ENCODE data around the gene METRNL.

The METRNL gene

DNA sequence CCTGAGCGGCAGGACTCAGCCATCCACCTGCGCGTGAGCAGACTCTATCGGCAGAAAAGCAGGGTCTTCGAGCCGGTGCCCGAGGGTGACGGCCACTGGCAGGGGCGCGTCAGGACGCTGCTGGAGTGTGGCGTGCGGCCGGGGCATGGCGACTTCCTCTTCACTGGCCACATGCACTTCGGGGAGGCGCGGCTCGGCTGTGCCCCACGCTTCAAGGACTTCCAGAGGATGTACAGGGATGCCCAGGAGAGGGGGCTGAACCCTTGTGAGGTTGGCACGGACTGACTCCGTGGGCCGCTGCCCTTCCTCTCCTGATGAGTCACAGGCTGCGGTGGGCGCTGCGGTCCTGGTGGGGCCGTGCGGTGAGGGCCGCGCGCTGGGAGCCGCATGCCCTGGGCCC, 14.9 kb downstream of the METRNL start:
- Histone ChIP-seq H3K4me3 (no peak overlapping the region), H3K36me3 (peaks cover 7 to 75% (median 35%) of the 10 kb centered on the region in 11 experiments; a peak in 17 of 22 replicates), H3K9me3 (replicated peaks in 1 of 11) (no peaks in the 10 kb centered on the region), H3K27me3 (peaks cover 23 to 51% (median 28%) of the 10 kb centered on the region in 11 experiments), H4K20me1 (peaks cover 59 to 95% (median 83%) of the 10 kb centered on the region in 11 experiments; a peak in 21 of 22 replicates), H3K9ac (no peak overlapping the region), H3K4me1 (peaks cover 13 to 67% (median 35%) of the 10 kb centered on the region in 10 experiments), H3K27ac (no peak overlapping the region), H3K4me2 (peak overlapping the region in 3 of 11 experiments; percentile 29 to 34 (median 33); a peak in 2 of 22 replicates)
- TF ChIP-seq Cebpa-rat (IDR thresholded peaks at IDR 0.05) = no peak

DNA sequence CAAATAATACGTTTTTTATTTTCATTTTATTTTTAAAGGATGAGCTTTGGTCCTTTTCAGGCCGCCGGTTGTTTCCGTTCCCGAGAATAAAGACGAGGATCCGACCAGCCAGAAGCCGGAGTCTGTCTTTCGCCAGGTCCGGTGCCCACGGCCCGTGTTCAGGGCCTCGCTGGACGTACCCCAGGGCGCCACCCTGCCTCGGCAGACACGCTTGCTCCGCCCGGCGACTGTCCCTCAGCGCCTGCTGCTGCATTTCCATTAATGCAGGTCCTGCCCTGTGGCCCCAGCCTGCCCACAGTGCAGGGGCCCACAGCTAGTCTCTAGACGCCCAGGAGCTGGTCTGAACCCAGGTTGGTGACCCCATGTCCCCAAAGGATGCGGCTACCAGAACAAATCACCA, 15.6 kb downstream of the METRNL start:
- Histone ChIP-seq H3K36me3 (peaks cover 7 to 69% (median 35%) of the 10 kb centered on the region in 11 experiments; a peak in 17 of 22 replicates), H3K9ac (no peak overlapping the region), H3K9me3 (replicated peaks in 1 of 11) (no peaks in the 10 kb centered on the region), H3K4me1 (peaks cover 21 to 68% (median 40%) of the 10 kb centered on the region in 10 experiments), H4K20me1 (peaks cover 65 to 95% (median 85%) of the 10 kb centered on the region in 11 experiments; a peak in 21 of 22 replicates), H3K4me2 (no peak overlapping the region; a peak in 1 of 22 replicates), H3K27ac (no peak overlapping the region), H3K27me3 (peaks cover 30 to 59% (median 35%) of the 10 kb centered on the region in 11 experiments), H3K4me3 (no peak overlapping the region)
- TF ChIP-seq Cebpa-rat (IDR thresholded peaks at IDR 0.05) = no peak

DNA sequence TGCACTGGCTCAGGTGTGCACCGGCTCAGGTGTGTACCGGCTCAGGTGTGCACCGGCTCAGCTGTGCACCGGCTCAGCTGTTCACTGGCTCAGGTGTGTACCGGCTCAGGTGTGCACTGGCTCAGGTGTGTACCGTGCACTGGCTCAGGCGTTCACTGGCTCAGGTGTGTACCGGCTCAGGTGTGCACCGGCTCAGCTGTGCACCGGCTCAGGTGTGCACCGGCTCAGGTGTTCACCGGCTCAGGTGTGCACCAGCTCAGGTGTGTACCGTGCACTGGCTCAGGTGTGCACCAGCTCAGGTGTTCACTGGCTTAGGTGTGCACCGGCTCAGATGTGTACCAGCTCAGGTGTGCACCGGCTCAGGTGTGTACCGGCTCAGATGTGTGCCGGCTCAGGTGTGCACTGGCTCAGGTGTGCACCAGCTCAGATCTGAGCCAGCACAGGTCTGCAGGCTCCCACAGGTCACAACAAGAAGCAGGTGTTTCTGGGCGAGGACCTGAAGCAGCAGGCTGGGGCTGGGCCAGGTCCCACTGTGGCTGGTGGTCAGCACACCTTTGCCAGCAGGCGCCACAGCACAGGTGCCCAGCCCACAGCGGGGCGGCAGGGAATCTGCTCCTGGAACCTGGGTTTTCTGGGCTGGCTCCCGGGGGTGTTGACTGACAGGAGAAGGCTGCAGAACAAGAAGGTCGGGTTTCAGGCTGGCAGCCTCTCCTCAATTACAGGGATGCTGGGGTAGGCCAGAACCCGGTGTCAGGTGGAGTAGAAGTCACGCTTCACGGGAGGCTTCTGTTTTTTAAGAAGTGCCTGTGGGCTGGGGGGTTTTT, 17.2 kb downstream of the METRNL start:
- H3K4me2 ChIP-seq = peak overlapping the region in 4 of 11 experiments; percentile 1 to 84 (median 42); a peak in 4 of 22 replicates
- peaks cover 7 to 56% (median 32%) of the 10 kb centered on the region in 11 experiments; a peak in 17 of 22 replicates for H3K36me3 ChIP-seq
- H3K4me3 ChIP-seq = no peak overlapping the region
- H3K27ac ChIP-seq = no peak overlapping the region
- peaks cover 31 to 69% (median 50%) of the 10 kb centered on the region in 11 experiments for H3K27me3 ChIP-seq
- no peak for TF ChIP-seq Cebpa-rat (IDR thresholded peaks at IDR 0.05)
- H3K4me1 ChIP-seq = peaks cover 34 to 70% (median 44%) of the 10 kb centered on the region in 10 experiments
- H4K20me1 ChIP-seq = peaks cover 59 to 94% (median 84%) of the 10 kb centered on the region in 11 experiments; a peak in 21 of 22 replicates
- H3K9me3 ChIP-seq (replicated peaks in 1 of 11) = no peaks in the 10 kb centered on the region
- H3K9ac ChIP-seq = no peak overlapping the region

DNA sequence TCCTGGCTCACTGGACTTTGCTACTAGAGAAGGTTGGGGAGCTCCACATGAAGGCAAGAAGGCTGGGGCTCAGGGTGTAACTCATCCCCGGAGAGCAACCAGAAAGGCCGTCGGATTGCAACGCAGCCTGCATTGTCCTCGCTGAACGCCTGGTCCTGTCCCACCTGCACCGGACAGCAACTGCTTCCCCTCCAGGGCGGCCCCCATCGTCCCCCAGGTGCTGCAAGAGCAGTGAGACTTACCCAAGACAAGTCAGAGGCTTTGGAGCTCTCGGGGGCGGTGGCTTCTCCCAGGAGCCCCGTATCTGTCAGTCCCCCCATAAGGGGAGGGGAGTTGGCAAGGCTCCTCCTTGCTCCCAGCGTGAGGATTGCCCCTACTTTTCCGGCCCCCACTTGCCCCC, 18.4 kb downstream of the METRNL start:
- Histone ChIP-seq H3K9me3 (replicated peaks in 1 of 11) (peaks cover 0 to 7% (median 2%) of the 10 kb centered on the region in 11 experiments; a peak in 11 of 22 replicates), H3K4me1 (peaks cover 47 to 78% (median 55%) of the 10 kb centered on the region in 10 experiments), H3K4me2 (peak overlapping the region in 6 of 11 experiments; percentile 21 to 99 (median 92); a peak in 10 of 22 replicates), H4K20me1 (peaks cover 46 to 88% (median 76%) of the 10 kb centered on the region in 11 experiments; a peak in 21 of 22 replicates), H3K9ac (peak overlapping the region in 2 of 11 experiments; percentile 80; a peak in 2 of 22 replicates), H3K27me3 (peaks cover 31 to 79% (median 62%) of the 10 kb centered on the region in 11 experiments), H3K27ac (no peak overlapping the region; a peak in 1 of 22 replicates), H3K36me3 (peaks cover 7 to 44% (median 32%) of the 10 kb centered on the region in 11 experiments; a peak in 17 of 22 replicates), H3K4me3 (no peak overlapping the region; a peak in 1 of 20 replicates)
- TF ChIP-seq Cebpa-rat (IDR thresholded peaks at IDR 0.05) = no peak

DNA sequence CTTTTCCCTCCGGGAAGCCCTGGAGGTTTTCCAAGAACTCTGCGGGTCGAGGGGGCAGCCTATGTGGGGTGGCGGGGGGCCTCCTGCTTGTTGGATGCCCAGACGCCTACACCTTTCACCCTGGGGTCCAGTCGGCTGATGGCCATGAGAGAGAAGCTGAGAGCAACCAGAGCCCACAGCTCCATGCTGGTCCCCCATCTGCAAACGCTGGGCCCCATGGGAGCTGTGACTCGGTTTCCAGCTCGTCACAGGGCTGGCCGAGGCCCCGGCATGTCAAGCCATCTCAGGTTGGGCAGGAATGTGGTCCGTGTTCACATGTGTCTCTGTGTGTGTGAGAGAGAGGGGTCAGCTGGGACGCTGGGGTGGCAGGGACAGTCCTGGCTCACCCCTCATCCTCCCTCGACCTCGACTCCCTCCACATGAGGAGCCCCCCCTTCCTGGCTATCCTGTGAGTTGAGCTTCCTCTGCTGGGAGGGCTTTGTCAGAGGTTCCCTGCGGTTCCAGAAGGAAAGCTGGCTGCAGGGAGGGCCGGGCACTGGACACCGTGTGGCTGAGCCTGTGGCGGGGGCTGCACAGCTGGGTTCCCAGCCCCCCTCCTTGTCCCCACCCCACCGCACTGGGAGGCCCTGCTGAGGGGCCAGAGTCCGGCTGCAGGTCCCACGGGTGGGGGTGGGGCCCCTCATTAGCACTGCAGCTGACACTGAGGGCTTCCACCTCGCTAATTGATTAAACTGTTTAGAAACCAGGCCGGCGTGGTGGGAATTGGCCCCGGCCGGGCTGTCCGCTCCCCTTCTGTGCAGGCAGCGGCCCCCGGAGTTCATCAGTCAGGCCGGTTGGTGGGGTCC, 19.1 kb downstream of the METRNL start:
- H3K4me3 ChIP-seq = peak overlapping the region in 4 of 10 experiments; percentile 13 to 43 (median 26); a peak in 9 of 20 replicates
- H4K20me1 ChIP-seq = peaks cover 40 to 81% (median 70%) of the 10 kb centered on the region in 11 experiments; a peak in 21 of 22 replicates
- H3K9ac ChIP-seq = peak overlapping the region in 3 of 11 experiments; percentile 25 to 80 (median 80); a peak in 4 of 22 replicates
- peaks cover 50 to 79% (median 59%) of the 10 kb centered on the region in 10 experiments for H3K4me1 ChIP-seq
- peaks cover 0 to 11% (median 7%) of the 10 kb centered on the region in 11 experiments; a peak in 11 of 22 replicates for H3K9me3 ChIP-seq (replicated peaks in 1 of 11)
- peaks cover 7 to 38% (median 28%) of the 10 kb centered on the region in 11 experiments; a peak in 17 of 22 replicates for H3K36me3 ChIP-seq
- no peak for TF ChIP-seq Cebpa-rat (IDR thresholded peaks at IDR 0.05)
- peaks cover 31 to 81% (median 64%) of the 10 kb centered on the region in 11 experiments for H3K27me3 ChIP-seq
- peak overlapping the region in 2 of 11 experiments; percentile 82 to 85; a peak in 2 of 22 replicates for H3K27ac ChIP-seq
- peak overlapping the region; percentile 78 to 99 (median 90) for H3K4me2 ChIP-seq

DNA sequence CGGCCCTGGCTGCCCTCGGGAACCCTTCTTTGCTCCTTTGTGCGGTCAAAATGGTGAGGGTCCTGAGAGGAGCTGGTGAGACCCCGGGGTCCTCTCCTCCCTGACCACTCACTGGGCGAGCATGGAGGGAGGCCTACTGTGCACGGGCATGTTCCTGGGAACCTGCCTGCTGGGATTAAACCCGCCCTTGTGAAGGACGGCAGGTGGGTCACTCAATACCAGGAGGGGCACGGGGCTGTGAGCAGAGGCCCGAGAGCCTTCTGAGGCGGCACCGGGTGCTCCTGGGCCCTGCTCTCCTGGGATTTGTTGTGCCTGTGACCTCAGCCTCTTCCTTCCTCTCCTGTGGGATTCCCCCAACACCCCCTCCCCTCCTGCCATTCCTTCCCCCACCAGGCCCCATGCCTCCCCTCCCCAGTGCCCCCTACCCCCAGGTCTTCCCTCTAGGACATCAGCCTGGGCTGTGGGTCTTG, 19.7 kb downstream of the METRNL start:
- H3K27ac ChIP-seq = peak overlapping the region in 2 of 11 experiments; percentile 82 to 85; a peak in 3 of 22 replicates
- peaks cover 48 to 73% (median 59%) of the 10 kb centered on the region in 10 experiments for H3K4me1 ChIP-seq
- peaks cover 34 to 75% (median 63%) of the 10 kb centered on the region in 11 experiments; a peak in 21 of 22 replicates for H4K20me1 ChIP-seq
- peaks cover 7 to 31% (median 26%) of the 10 kb centered on the region in 11 experiments; a peak in 17 of 22 replicates for H3K36me3 ChIP-seq
- H3K9me3 ChIP-seq (replicated peaks in 1 of 11) = peaks cover 0 to 11% (median 7%) of the 10 kb centered on the region in 11 experiments; a peak in 11 of 22 replicates
- H3K4me3 ChIP-seq = peak overlapping the region in 5 of 10 experiments; percentile 13 to 50 (median 36); a peak in 10 of 20 replicates
- TF ChIP-seq Cebpa-rat (IDR thresholded peaks at IDR 0.05) = no peak
- H3K4me2 ChIP-seq = peak overlapping the region; percentile 78 to 99 (median 90)
- peaks cover 29 to 81% (median 64%) of the 10 kb centered on the region in 11 experiments for H3K27me3 ChIP-seq
- peak overlapping the region in 3 of 11 experiments; percentile 25 to 80 (median 80); a peak in 4 of 22 replicates for H3K9ac ChIP-seq

DNA sequence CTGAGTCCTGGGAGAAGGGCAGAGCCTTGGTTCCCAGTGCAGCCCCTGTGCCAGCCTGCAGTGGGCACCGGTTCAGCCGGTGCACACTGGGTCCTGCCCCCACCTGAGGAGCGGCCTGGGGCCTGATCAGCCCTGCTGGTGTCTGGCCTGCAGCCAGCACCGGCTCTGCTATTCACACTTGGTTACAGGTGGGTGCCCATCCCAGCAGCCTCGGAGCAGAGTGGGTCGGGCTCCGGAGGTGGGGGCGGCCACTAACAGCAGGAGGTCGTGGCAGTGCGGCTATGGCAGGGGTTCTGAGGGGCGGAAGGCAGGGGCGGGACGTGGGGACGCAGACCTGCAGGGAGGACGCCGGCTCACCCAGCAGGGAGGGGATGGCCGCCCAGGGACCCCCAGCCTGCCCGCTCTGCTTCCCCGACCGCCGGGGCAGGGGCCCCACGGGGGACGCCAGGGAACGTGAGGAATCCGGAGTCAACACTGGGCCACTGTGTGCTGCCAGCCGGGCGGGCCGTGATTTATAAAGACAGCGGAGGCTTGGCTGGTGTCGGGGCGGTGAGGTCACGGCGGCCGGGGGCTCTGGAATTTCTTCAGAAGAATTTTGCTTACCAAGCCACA, 20.3 kb downstream of the METRNL start:
- H4K20me1 ChIP-seq = peaks cover 28 to 71% (median 58%) of the 10 kb centered on the region in 11 experiments; a peak in 21 of 22 replicates
- H3K4me1 ChIP-seq = peaks cover 44 to 76% (median 59%) of the 10 kb centered on the region in 10 experiments
- H3K9ac ChIP-seq = peak overlapping the region in 8 of 11 experiments; percentile 9 to 80 (median 47); a peak in 12 of 22 replicates
- H3K27ac ChIP-seq = peak overlapping the region in 4 of 11 experiments; percentile 35 to 85 (median 60); a peak in 6 of 22 replicates
- peaks cover 26 to 85% (median 64%) of the 10 kb centered on the region in 11 experiments for H3K27me3 ChIP-seq
- peak overlapping the region; percentile 75 to 99 (median 90) for H3K4me2 ChIP-seq
- no peak for TF ChIP-seq Cebpa-rat (IDR thresholded peaks at IDR 0.05)
- peak overlapping the region in 7 of 10 experiments; percentile 21 to 53 (median 37); a peak in 14 of 20 replicates for H3K4me3 ChIP-seq
- peaks cover 7 to 26% (median 20%) of the 10 kb centered on the region in 11 experiments; a peak in 17 of 22 replicates for H3K36me3 ChIP-seq
- peaks cover 0 to 11% (median 7%) of the 10 kb centered on the region in 11 experiments; a peak in 11 of 22 replicates for H3K9me3 ChIP-seq (replicated peaks in 1 of 11)

Data from BLaER1 treated with 17β-estradiol and CSF1 and Interleukin-3, amounts not matched to agents 10 nM and 100 nM (cell line).